Right cardiac atrium (tissue), 5 donors: ENCODE results near the gene DPH1. TPM values are rescaled to one million over a fixed set of nuclear protein-coding genes. Genes with fewer than 3 reads are reported as not detected.

Source experiments
- ATAC-seq, 2 donors: fragments of 200-7000 bp; cut with Tn5 transposase; one replicate each; pipeline versions ENCODE4 v1.8.0 to v1.9.1; 2020; ENCODE audit warnings: moderate library complexity in 2 of 2, mild to moderate bottlenecking in 1 of 2
- DNase-seq, 3 donors: peaks; one replicate each; pipeline ENCODE4 v3.0.0-alpha.2; 2020
- H3K27ac ChIP-seq: one replicate; pipeline ENCODE4 v1.5.1; 2013; ENCODE audit warnings: mild to moderate bottlenecking, low read length, control low read depth, moderate library complexity
- H3K27me3 ChIP-seq: one replicate; pipeline ENCODE4 v1.6.1; 2013; ENCODE audit not compliant: control insufficient read depth, insufficient read depth
- H3K4me1 ChIP-seq: one replicate; pipeline ENCODE4 v1.6.1; 2013; ENCODE audit warnings: low read length; ENCODE audit not compliant: control insufficient read depth, insufficient read depth
- H3K4me3 ChIP-seq: one replicate; pipeline ENCODE4 v1.5.1; 2013; ENCODE audit warnings: low read length, control low read depth
- H3K9me3 ChIP-seq: one replicate; pipeline ENCODE4 v1.6.1; 2013; ENCODE audit warnings: low read length; ENCODE audit not compliant: control insufficient read depth
- WGBS: extraction: QIAGEN DNeasy Blood & Tissue Kit; methylation state at CpG from one replicate; pipeline ENCODE4 v1.1.7; 2013; 5-methylcytosine and 5-hydroxymethylcytosine counted together
- intact Hi-C, 4 donors: fragments of 100-400 bp; cut with DNase I; formaldehyde crosslinking; loops; one replicate each; pipeline versions ENCODE4 v1.11.0 to v1.14.0; 2022 to 2023
- polyA plus RNA-seq: library from polyadenylated mRNA; stranded (reverse); fragments of 200-250 nt; gene quantifications from one replicate; pipeline ENCODE4 v1.2.3, GENCODE V29; 2013
- total RNA-seq, 4 donors: library from RNA; stranded (reverse); fragmentation: NEBNext Ultra II Directional; extraction: Animal tissue kit (Norgen Biotek cat#: 25700); gene quantifications; one replicate each; pipeline ENCODE4 v1.2.1, GENCODE V29; 2021
- donor health status: healthy with polysubstance abuse.
- donor health status: DM: no; HTN: yes; CAD: no.
- donor health status: DM: no; HTN: no; CAD: no.
- donor health status: DM: no; HTN: yes; CAD: no; lungs with severe emphysema.
- donor health status: DM: yes; HTN: yes; CAD: no.

DPH1 gene
- total and polyA plus RNA-seq, 5 donors, result 20.5 to 30.7 (median 27.4) TPM

GRCh38 chr17:2084766-2085647 is 55.1 kb downstream of the DPH1 start:
- ATAC-seq, result peak; percentile 43 to 62
- Histone ChIP-seq H3K9me3 (no peaks in the 10 kb centered on the region), H3K4me3 (no peak overlapping the region), H3K4me1 (peaks cover 57% of the 10 kb centered on the region), H3K27me3 (no peaks in the 10 kb centered on the region), H3K27ac (peak overlapping the region; percentile 99)
- 36% methylated on average over 13 of the region's 13 CpGs for WGBS
- DNase-seq, result peak; percentile 61 to 88 (median 84)
- intact Hi-C loops, result no loop called here

DNA sequence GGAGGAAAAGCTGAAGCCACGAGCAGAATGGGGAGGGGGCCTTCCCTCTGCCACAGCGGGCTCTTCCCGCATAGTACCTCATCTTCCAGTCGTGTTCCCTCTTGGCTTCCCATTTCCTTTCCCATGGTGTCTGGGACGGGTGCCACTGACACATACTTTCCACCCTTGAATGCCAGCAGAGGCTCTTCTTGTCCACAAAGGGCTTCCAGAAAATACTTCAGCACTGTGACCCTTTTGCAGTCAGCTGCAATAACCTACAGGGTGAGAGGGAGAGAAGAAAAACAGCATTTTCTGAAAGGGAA is 55.6 kb downstream of the DPH1 start:
- ATAC-seq, result peak; percentile 32 to 53
- H3K27me3 ChIP-seq, result no peaks in the 10 kb centered on the region
- no peak overlapping the region for H3K4me3 ChIP-seq
- peak; percentile 79 to 85 (median 83) for DNase-seq
- peak overlapping the region; percentile 99 for H3K27ac ChIP-seq
- intact Hi-C loops, result no loop called here
- H3K9me3 ChIP-seq, result no peaks in the 10 kb centered on the region
- peaks cover 57% of the 10 kb centered on the region for H3K4me1 ChIP-seq
- WGBS, result 20% methylated on average over 5 of the region's 5 CpGs

- peaks cover 57% of the 10 kb centered on the region for H3K4me1 ChIP-seq
Observed at GRCh38 chr17:2086306-2086705, 56.4 kb downstream of the DPH1 start.

DNA sequence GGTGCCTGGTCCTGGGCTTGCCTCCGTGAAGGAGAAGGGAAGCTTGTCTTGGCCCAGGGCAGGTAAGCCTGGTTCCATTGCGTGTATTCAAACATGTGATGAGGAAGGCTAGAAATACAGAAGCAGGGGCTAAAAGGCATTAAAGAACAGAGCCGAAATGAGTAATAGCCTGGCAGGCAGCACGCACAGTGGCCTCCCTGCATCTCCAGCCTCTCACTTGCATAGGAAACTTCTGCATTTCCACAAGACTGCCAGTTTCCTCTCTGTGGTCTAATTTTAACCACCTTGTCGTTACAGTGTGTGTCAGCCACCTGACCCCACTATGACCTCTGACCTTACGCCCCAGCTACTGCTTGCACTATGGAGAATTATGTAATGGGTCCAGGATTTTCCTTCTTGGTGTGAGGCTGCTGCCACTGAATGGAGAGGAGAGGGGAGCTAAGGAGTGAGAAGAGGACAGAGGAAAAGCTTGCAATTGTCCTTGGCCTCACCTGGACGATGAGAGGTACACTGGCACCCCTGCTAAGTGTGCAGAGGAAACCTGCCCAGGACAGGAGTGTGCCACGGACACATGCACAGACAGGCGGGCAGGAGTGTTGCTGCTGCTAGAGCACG is 57.8 kb downstream of the DPH1 start:
- Histone ChIP-seq H3K4me1 (peaks cover 57% of the 10 kb centered on the region), H3K4me3 (no peak overlapping the region), H3K27ac (peak overlapping the region; percentile 82), H3K9me3 (no peaks in the 10 kb centered on the region), H3K27me3 (no peaks in the 10 kb centered on the region)
- WGBS, result 47% methylated on average over 10 of the region's 10 CpGs
- intact Hi-C loops, result no loop called here
- peak in 1 of 2 donors; percentile 0 for ATAC-seq
- peak in 2 of 3 donors; percentile 51 to 75 for DNase-seq

More at GRCh38 chr17:2086306-2086705, 56.4 kb downstream of the DPH1 start:
- H3K27ac ChIP-seq, result peak overlapping the region; percentile 54
- intact Hi-C loops, result no loop called here
- no peaks in the 10 kb centered on the region for H3K27me3 ChIP-seq
- 66% methylated on average over 3 of the region's 3 CpGs for WGBS
- DNase-seq (no peak), ATAC-seq (no peak)
- H3K9me3 ChIP-seq, result no peaks in the 10 kb centered on the region
- H3K4me3 ChIP-seq, result no peak overlapping the region

- peak in 1 of 2 donors; percentile 6 for ATAC-seq
- 27% methylated on average over 8 of the region's 8 CpGs for WGBS
Observed at GRCh38 chr17:2089021-2089422, 59.1 kb downstream of the DPH1 start.

GRCh38 chr17:2090210-2090641 is 60.3 kb downstream of the DPH1 start:
- peak overlapping the region; percentile 86 for H3K27ac ChIP-seq
- H3K4me1 ChIP-seq, result peaks cover 40% of the 10 kb centered on the region
- no peak for DNase-seq
- H3K27me3 ChIP-seq, result no peaks in the 10 kb centered on the region
- H3K9me3 ChIP-seq, result no peaks in the 10 kb centered on the region
- intact Hi-C loops, result loop anchor here in 2 of 4 donors (2.0 to 10.0 kb wide), 3 partner anchors 31 to 145 kb away; no protein-coding TSS in a partner anchor
- 58% methylated on average over 9 of the region's 9 CpGs for WGBS
- no peak for ATAC-seq
- no peak overlapping the region for H3K4me3 ChIP-seq

More at GRCh38 chr17:2089021-2089422, 59.1 kb downstream of the DPH1 start:
- no peaks in the 10 kb centered on the region for H3K27me3 ChIP-seq
- no peaks in the 10 kb centered on the region for H3K9me3 ChIP-seq
- H3K4me3 ChIP-seq, result peak overlapping the region; percentile 35
- intact Hi-C loops, result no loop called here
- DNase-seq, result peak in 2 of 3 donors; percentile 31 to 71
- peaks cover 47% of the 10 kb centered on the region for H3K4me1 ChIP-seq
- peak overlapping the region; percentile 86 for H3K27ac ChIP-seq

DNA sequence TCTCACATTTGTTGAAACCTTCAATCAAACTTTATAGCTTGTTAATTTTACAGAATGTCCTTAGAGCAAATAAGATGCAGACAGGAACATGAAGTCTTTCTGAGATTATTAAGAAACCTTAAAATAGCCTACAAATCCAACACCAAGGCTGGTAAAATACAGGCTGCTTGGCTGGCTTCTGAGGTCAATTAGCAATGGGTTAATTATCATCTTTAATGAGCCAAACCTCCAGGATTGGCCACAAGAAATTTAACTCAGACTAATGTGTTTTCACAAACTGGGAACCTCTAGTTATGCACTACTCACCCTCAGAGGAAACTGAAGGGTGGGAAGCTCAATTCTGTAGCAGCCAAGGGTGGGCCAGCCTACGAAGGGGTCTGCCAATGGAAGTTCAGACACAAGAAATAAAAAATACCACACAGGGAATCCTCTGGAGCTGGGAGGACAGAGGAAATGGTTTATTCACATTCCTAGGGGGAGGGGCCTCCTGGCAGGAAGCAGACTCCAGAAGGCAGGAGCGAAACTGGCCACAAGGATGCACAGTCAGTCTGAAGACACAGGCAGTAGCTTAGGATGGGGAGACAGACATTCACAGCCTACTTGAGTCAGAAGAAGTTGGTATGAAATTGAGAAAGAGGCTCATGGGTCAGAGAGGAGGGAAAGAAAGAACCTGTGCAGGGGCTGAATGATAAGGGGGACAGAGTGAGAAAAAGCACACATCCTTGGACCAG is 61.0 kb downstream of the DPH1 start:
- H3K4me1 ChIP-seq, result peaks cover 36% of the 10 kb centered on the region
- H3K27me3 ChIP-seq, result no peaks in the 10 kb centered on the region
- ATAC-seq (peak; percentile 56 to 72), DNase-seq (peak; percentile 69 to 81 (median 71))
- 32% methylated on average over 2 of the region's 2 CpGs for WGBS
- H3K9me3 ChIP-seq, result no peaks in the 10 kb centered on the region
- no peak overlapping the region for H3K4me3 ChIP-seq
- peak overlapping the region; percentile 55 for H3K27ac ChIP-seq
- intact Hi-C loops, result loop anchor here in 2 of 4 donors (2.0 to 10.0 kb wide), 3 partner anchors 32 to 144 kb away; no protein-coding TSS in a partner anchor

- DNase-seq, result no peak
- ATAC-seq, result no peak
- Histone ChIP-seq H3K27me3 (no peaks in the 10 kb centered on the region), H3K4me3 (no peak overlapping the region), H3K27ac (no peak overlapping the region), H3K4me1 (peaks cover 26% of the 10 kb centered on the region), H3K9me3 (no peaks in the 10 kb centered on the region)
- 88% methylated on average over 4 of the region's 4 CpGs for WGBS
- intact Hi-C loops, result loop anchor here in 1 of 4 donors (10.0 kb wide), 2 partner anchors 83 to 143 kb away; no protein-coding TSS in a partner anchor
Observed at GRCh38 chr17:2092253-2092652, 62.3 kb downstream of the DPH1 start.

DNA sequence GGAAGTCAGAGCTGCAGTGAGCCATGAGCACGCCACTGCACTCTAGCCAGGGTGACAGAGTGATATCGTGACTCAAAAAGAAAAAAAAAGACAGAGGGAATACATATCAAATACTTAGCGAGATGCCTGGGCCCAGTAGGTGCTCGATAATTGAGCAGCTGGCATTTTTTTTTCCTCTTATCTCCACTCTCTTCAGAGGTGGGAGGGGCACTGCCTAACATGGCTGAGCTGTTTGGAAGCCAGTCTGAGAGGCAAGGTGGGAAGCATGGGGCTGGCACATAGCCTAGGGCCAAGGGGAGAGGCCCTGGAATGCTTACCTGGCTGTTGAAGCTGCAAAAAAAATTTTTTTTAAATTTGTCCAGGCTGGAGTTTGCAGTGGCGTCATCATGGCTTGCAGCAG is 63.4 kb downstream of the DPH1 start:
- 60% methylated on average over 5 of the region's 5 CpGs for WGBS
- ATAC-seq (no peak), DNase-seq (no peak)
- Histone ChIP-seq H3K9me3 (no peaks in the 10 kb centered on the region), H3K27ac (no peak overlapping the region), H3K27me3 (no peaks in the 10 kb centered on the region), H3K4me1 (peaks cover 16% of the 10 kb centered on the region), H3K4me3 (no peak overlapping the region)
- intact Hi-C loops, result loop anchor here in 1 of 4 donors (10.0 kb wide), 2 partner anchors 81 to 141 kb away; no protein-coding TSS in a partner anchor
